ENCODE data around the gene RTN4. TPM values are rescaled to one million over a fixed set of nuclear protein-coding genes. Genes with fewer than 3 reads are reported as not detected.

Gene RTN4
- total RNA-seq, 1 donor, result 355 TPM

DNA sequence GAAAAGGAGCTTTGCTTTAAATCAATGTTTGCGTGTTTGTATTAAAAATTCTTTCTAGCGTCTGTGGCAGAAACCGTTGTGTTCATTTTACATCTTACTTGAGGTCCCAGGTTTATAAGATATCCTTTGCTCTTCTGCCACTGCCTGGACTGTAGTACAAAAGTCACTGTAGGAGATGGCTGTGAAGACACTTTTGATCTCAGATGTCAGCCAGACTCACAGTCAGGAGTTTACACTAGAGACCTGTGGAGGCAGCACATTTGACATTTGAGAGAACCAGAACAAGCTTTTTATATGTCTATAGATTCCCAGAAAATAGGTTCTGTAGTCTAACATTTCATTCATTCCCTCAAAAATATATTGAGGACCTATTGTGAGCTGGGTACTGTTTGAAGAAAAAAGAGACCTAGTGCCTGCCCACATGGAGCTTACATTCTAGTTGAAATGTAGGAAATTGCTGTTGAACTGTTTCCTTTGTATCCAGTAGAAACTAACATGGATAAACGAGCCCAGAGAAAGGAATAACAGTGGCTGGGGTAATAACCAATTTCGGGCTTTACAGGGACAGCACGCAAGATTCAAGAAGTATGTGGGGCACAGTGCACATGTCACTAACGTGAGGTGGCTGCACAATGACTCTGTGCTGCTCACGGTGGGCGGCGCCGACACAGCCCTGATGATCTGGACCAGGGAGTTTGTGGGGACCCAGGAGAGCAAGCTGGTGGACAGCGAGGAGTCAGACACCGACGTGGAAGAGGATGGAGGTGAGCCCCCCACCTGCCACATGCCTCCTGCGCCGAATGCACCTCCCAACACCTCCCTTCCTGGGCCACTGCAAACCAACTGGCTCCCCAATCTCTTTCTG, 122.3 kb downstream of the RTN4 start:
- DNase-seq (ENCODE audit: insufficient read length, low spot score, missing footprints), result no peak
- Histone ChIP-seq H3K9me3 (ENCODE audit: low read depth, low read length) (no peaks in the 10 kb centered on the region), H3K4me2 (ENCODE audit: insufficient read depth, low read length) (no peak overlapping the region)

DNA sequence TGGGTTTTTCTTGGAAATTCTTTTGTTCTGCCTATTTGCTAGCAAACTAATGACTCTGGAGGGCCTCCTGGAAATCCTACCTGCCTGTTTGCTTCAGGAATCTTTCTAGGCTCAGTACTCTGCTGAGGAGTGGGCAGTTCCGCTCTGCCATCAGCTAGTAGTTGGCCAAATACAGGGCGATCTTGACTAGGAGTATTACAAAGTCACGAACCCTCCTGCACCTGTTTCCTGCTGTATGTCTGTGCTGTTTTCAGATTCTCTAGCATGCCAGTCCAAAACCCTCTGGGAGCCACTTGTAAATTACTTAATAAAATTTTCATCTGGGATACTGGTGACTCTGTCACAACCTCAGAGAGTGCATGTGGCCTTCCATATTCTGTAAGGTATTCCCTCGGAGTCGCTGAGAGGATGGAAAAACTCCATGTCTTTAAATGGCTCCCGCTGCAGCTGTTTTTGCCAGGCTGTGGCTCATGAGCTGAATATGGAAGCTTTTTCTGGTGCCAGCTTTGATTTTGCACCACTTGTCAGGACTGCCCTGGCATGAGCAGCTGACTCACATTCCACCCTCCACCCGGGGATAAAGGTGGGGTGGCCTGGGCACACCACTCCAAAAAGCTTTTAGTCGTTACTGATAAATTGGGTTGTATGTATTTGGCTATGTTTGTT, 123.0 kb downstream of the RTN4 start:
- no peaks in the 10 kb centered on the region for H3K27me3 ChIP-seq (ENCODE audit: insufficient read depth, low read length)
- H3K4me2 ChIP-seq (ENCODE audit: insufficient read depth, low read length), result no peak overlapping the region
- H3K27ac ChIP-seq (ENCODE audit: low read depth, low read length), result no peak overlapping the region
- no peak for DNase-seq (ENCODE audit: insufficient read length, low spot score, missing footprints)
- H3K36me3 ChIP-seq (ENCODE audit: insufficient read depth, low read length), result no peaks in the 10 kb centered on the region
- H2AFZ ChIP-seq (ENCODE audit: low read length), result no peak overlapping the region
- no peak overlapping the region for H3K4me3 ChIP-seq (ENCODE audit: insufficient read depth, low read length)
- no peaks in the 10 kb centered on the region for H3K4me1 ChIP-seq (ENCODE audit: insufficient read depth, low read length)
- H4K20me1 ChIP-seq (ENCODE audit: insufficient read depth, low read length), result no peaks in the 10 kb centered on the region
- no peak for TF ChIP-seq CTCF (IDR thresholded peaks at IDR 0.05; ENCODE audit: extremely low read depth, low read depth, low read length)
- H3K79me2 ChIP-seq (ENCODE audit: insufficient read depth, low read length), result no peaks in the 10 kb centered on the region
- no peaks in the 10 kb centered on the region for H3K9me3 ChIP-seq (ENCODE audit: low read depth, low read length)

More for the DNA sequence above, 122.3 kb downstream of the RTN4 start:
- Histone ChIP-seq H2AFZ (ENCODE audit: low read length) (no peak overlapping the region), H3K4me1 (ENCODE audit: insufficient read depth, low read length) (no peaks in the 10 kb centered on the region), H3K27ac (ENCODE audit: low read depth, low read length) (no peak overlapping the region), H3K79me2 (ENCODE audit: insufficient read depth, low read length) (no peaks in the 10 kb centered on the region), H4K20me1 (ENCODE audit: insufficient read depth, low read length) (no peaks in the 10 kb centered on the region), H3K4me3 (ENCODE audit: insufficient read depth, low read length) (no peak overlapping the region), H3K27me3 (ENCODE audit: insufficient read depth, low read length) (no peaks in the 10 kb centered on the region), H3K36me3 (ENCODE audit: insufficient read depth, low read length) (no peaks in the 10 kb centered on the region)
- no peak for TF ChIP-seq CTCF (IDR thresholded peaks at IDR 0.05; ENCODE audit: extremely low read depth, low read depth, low read length)

GRCh38 chr2:54925022-54925421, 125.2 kb downstream of the RTN4 start:
- DNase-seq (ENCODE audit: insufficient read length, low spot score, missing footprints), result no peak
- H2AFZ ChIP-seq (ENCODE audit: low read length), result no peak overlapping the region

More at GRCh38 chr2:54925022-54925421, 125.2 kb downstream of the RTN4 start:
- H3K27ac ChIP-seq (ENCODE audit: low read depth, low read length), result no peak overlapping the region
- no peaks in the 10 kb centered on the region for H3K27me3 ChIP-seq (ENCODE audit: insufficient read depth, low read length)
- H3K36me3 ChIP-seq (ENCODE audit: insufficient read depth, low read length), result no peaks in the 10 kb centered on the region
- no peaks in the 10 kb centered on the region for H4K20me1 ChIP-seq (ENCODE audit: insufficient read depth, low read length)
- H3K4me1 ChIP-seq (ENCODE audit: insufficient read depth, low read length), result no peaks in the 10 kb centered on the region
- no peak for TF ChIP-seq CTCF (IDR thresholded peaks at IDR 0.05; ENCODE audit: extremely low read depth, low read depth, low read length)
- no peak overlapping the region for H3K4me3 ChIP-seq (ENCODE audit: insufficient read depth, low read length)
- H3K79me2 ChIP-seq (ENCODE audit: insufficient read depth, low read length), result no peaks in the 10 kb centered on the region
- H3K9me3 ChIP-seq (ENCODE audit: low read depth, low read length), result no peaks in the 10 kb centered on the region
- H3K4me2 ChIP-seq (ENCODE audit: insufficient read depth, low read length), result no peak overlapping the region

Data from osteoblast (primary cell).